IMR-90 (cell line): ENCODE results near the gene ZNF48. TPM values are rescaled to one million over a fixed set of nuclear protein-coding genes. Genes with fewer than 3 reads are reported as not detected.

Experiments used
- ATAC-seq: fragments of 200-7000 bp; cut with Tn5 transposase; 2 replicates; pipeline ENCODE4 v1.9.1; 2020; ENCODE audit warnings: low read depth, mild to moderate bottlenecking, moderate library complexity
- BruUV-seq: library from RNA; stranded (reverse); fragments of 400-500 nt; replicated peaks from 2 replicates; lab custom pipeline; 2021; lab: Mats Ljungman, UMichigan
- CTCF ChIA-PET: fragments of 300-600 bp; formaldehyde crosslinking; extraction: SDS; loops from one replicate; lab custom pipeline; 2021; ENCODE audit warnings: antibody characterized with exemption; lab: Yijun Ruan, JAX
- POLR2A ChIA-PET: fragments of 300-600 bp; sonication (Branson Sonifier 250); formaldehyde crosslinking; loops from one replicate; lab custom pipeline; 2022; ENCODE audit warnings: antibody characterized with exemption; ENCODE audit not compliant: unreplicated experiment; lab: Charles Lee
- DNase-seq: peaks from one replicate; pipeline ENCODE4 v3.0.0; 2013
- H2AFZ ChIP-seq: replicated peaks from 2 replicates; pipeline ENCODE3; 2013; ENCODE audit warnings: low read length, mild to moderate bottlenecking; ENCODE audit not compliant: poor library complexity
- H2AK5ac ChIP-seq: 2 replicates; pipeline ENCODE4 v1.6.1; 2013; ENCODE audit warnings: low read depth, low read length, inconsistent platforms
- H2AK9ac ChIP-seq: replicated peaks from 2 replicates; pipeline ENCODE3; 2013; ENCODE audit warnings: mild to moderate bottlenecking, low read depth, low read length, moderate library complexity; ENCODE audit not compliant: poor library complexity
- H2BK120ac ChIP-seq: 2 replicates; pipeline ENCODE4 v1.6.1; 2013; ENCODE audit warnings: low read depth, low read length, inconsistent platforms
- H2BK15ac ChIP-seq: 3 replicates; pipeline ENCODE4 v1.6.1; 2013; ENCODE audit warnings: low read depth, low read length, inconsistent platforms
- H2BK20ac ChIP-seq: 2 replicates; pipeline ENCODE4 v1.6.1; 2013; ENCODE audit warnings: low read depth, mild to moderate bottlenecking, inconsistent platforms, low read length, moderate library complexity
- H2BK5ac ChIP-seq: 2 replicates; pipeline ENCODE4 v1.6.1; 2013; ENCODE audit warnings: mild to moderate bottlenecking, low read depth, low read length, inconsistent platforms; ENCODE audit not compliant: poor library complexity, severe bottlenecking
- H3K14ac ChIP-seq: replicated peaks from 2 replicates; pipeline ENCODE4 v1.6.1; 2013; ENCODE audit warnings: low read depth, low read length, inconsistent platforms
- H3K18ac ChIP-seq: 2 replicates; pipeline ENCODE4 v1.6.1; 2013; ENCODE audit warnings: low read depth, low read length, control low read depth
- H3K23ac ChIP-seq: 2 replicates; pipeline ENCODE4 v1.6.1; 2013; ENCODE audit warnings: low read depth, low read length, inconsistent platforms
- H3K27ac ChIP-seq: 2 replicates; pipeline ENCODE4 v1.5.1; 2013; ENCODE audit warnings: mild to moderate bottlenecking, control low read depth, low read length; ENCODE audit not compliant: insufficient read depth
- H3K27me3 ChIP-seq: 2 replicates; pipeline ENCODE4 v1.6.1; 2013; ENCODE audit warnings: low read length; ENCODE audit not compliant: control insufficient read depth, insufficient read depth
- H3K36me3 ChIP-seq: 2 replicates; pipeline ENCODE4 v1.6.1; 2013; ENCODE audit warnings: low read length, mixed read lengths; ENCODE audit not compliant: control insufficient read depth, insufficient read depth
- H3K4ac ChIP-seq: 2 replicates; pipeline ENCODE4 v1.6.1; 2013; ENCODE audit warnings: low read depth, low read length, inconsistent platforms
- H3K4me1 ChIP-seq: 2 replicates; pipeline ENCODE4 v1.6.1; 2013; ENCODE audit warnings: low read length, mixed read lengths; ENCODE audit not compliant: control insufficient read depth, insufficient read depth
- H3K4me2 ChIP-seq: 2 replicates; pipeline ENCODE4 v1.6.1; 2013; ENCODE audit warnings: low read depth, mild to moderate bottlenecking, control low read depth, low read length, moderate library complexity
- H3K4me3 ChIP-seq: 2 replicates; pipeline ENCODE4 v1.5.1; 2013; ENCODE audit warnings: low read depth, mild to moderate bottlenecking, control low read depth, low read length, moderate library complexity; ENCODE audit not compliant: insufficient read depth
- H3K56ac ChIP-seq: 2 replicates; pipeline ENCODE4 v1.6.1; 2013; ENCODE audit warnings: low read length, inconsistent platforms; ENCODE audit not compliant: insufficient read depth; ENCODE audit errors: extremely low read depth
- H3K79me1 ChIP-seq, 2 experiments: 2 replicates each; pipeline ENCODE4 v1.6.1; 2013; ENCODE audit warnings: low read length in 2 of 2, inconsistent platforms in 1 of 2, low read depth in 1 of 2
- H3K9ac ChIP-seq: 2 replicates; pipeline ENCODE4 v1.6.1; 2013; ENCODE audit warnings: low read depth, low read length, control low read depth
- H3K9me1 ChIP-seq: 2 replicates; pipeline ENCODE4 v1.6.1; 2013; ENCODE audit warnings: low read length, inconsistent platforms; ENCODE audit not compliant: insufficient read depth
- H3K9me3 ChIP-seq: 2 replicates; pipeline ENCODE4 v1.6.1; 2013; ENCODE audit warnings: low read length; ENCODE audit not compliant: control insufficient read depth, insufficient read depth
- H4K20me1 ChIP-seq: 2 replicates; pipeline ENCODE4 v1.6.1; 2013; ENCODE audit warnings: low read length, inconsistent platforms; ENCODE audit not compliant: insufficient read depth
- H4K5ac ChIP-seq: 2 replicates; pipeline ENCODE4 v1.6.1; 2013; ENCODE audit warnings: mild to moderate bottlenecking, low read depth, low read length, control low read depth
- H4K8ac ChIP-seq, 2 experiments: 2 replicates each; pipeline ENCODE4 v1.6.1; 2013; ENCODE audit warnings: low read depth in 2 of 2, low read length in 2 of 2, control low read depth in 1 of 2, inconsistent platforms in 1 of 2
- H4K91ac ChIP-seq: 2 replicates; pipeline ENCODE4 v1.6.1; 2013; ENCODE audit warnings: low read depth, low read length, inconsistent platforms; ENCODE audit not compliant: insufficient read depth
- FOS ChIP-seq: fragments of 150-350 bp; IDR thresholded peaks from 2 replicates; pipeline ENCODE4 v1.6.1; 2016; ENCODE audit warnings: low read depth, low read length
- RFX5 ChIP-seq: IDR thresholded peaks from 2 replicates; pipeline ENCODE4 v1.8.0; 2012; ENCODE audit warnings: low read depth, mild to moderate bottlenecking, low read length, moderate library complexity
- WGBS, 2 experiments: methylation state at CpG; one replicate each; pipeline versions ENCODE4 v1.1.5 to v1.1.7; 2013; ENCODE audit warnings: missing lambda C conversion rate in 2 of 2; ENCODE audit not compliant: insufficient read length in 1 of 2; ENCODE audit errors: extremely low coverage in 2 of 2; 5-methylcytosine and 5-hydroxymethylcytosine counted together
- dilution Hi-C: fragments of 300-500 bp; cut with HindIII; formaldehyde crosslinking; loops from one replicate; pipeline ENCODE4 v1.14.3; 2018; ENCODE audit warnings: low sequenced_read_pairs; ENCODE audit not compliant: unreplicated experiment
- in situ Hi-C: fragments of 300-500 bp; cut with MboI; formaldehyde crosslinking; loops from 3 replicates; pipeline ENCODE4 v1.14.3; 2019; ENCODE audit warnings: low sequenced_read_pairs, inconsistent platforms, mixed read lengths
- intact Hi-C: fragments of 100-400 bp; cut with micrococcal nuclease; formaldehyde crosslinking; loops from 2 replicates; pipeline ENCODE4 v1.10.0; 2022
- polyA plus RNA-seq, 3 experiments: library from polyadenylated mRNA; depleted of rRNA; stranded (reverse); fragments of >200 nt; gene quantifications; 2 replicates each; pipeline ENCODE4 v1.2.3, GENCODE V29; 2012; ENCODE audit warnings: low replicate concordance in 1 of 3
- total RNA-seq: library from RNA; depleted of rRNA; stranded (reverse); fragments of >200 nt; gene quantifications from 2 replicates; pipeline ENCODE4 v1.2.3, GENCODE V29; 2012

ZNF48 gene
- total and polyA plus RNA-seq, 2 of the 4 experiments (the other 2 are of a cell fraction) = 5.8 to 6.6 TPM

DNA sequence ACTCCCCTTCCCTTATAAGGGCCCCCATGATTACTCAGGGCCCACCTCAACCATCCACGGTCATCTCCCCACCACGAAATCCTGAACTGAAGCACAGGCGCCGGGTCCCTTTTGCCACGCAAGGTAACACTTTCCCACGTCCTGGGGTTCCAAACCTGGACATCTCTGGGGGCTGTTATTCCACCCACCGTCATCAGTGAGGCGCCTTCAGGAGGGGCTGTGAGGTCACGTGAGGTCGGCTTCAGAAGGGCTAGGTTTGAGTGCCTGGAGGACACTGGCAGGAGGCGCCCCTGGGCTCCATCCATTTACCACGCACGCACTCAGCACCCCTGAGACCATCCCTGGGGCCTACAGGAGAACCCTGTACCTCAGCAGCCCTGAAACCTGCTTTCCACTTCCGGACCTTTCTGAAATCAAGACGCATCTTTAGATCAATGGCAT is 44.2 kb upstream of the ZNF48 start:
- no peaks in the 10 kb centered on the region for H3K27me3 ChIP-seq
- in situ Hi-C loops (no loop called here), intact Hi-C loops (no loop called here), dilution Hi-C loops (no loop called here)
- H2BK120ac ChIP-seq = no peak overlapping the region
- H3K14ac ChIP-seq = no peak overlapping the region
- H3K56ac ChIP-seq = no peak overlapping the region
- BruUV-seq = no TSS peak
- H3K4me1 ChIP-seq = peaks cover 5% of the 10 kb centered on the region; the same call in 1 of the 2 replicates
- peaks cover 5% of the 10 kb centered on the region; the same call in 1 of the 2 replicates for H3K9me1 ChIP-seq
- no peak overlapping the region for H3K4me3 ChIP-seq
- no peak overlapping the region for H3K18ac ChIP-seq
- no peak overlapping the region for H3K4me2 ChIP-seq
- no peak overlapping the region for H4K8ac ChIP-seq
- CTCF ChIA-PET = no interaction called here
- no peak overlapping the region for H2AK5ac ChIP-seq
- no peak for DNase-seq
- POLR2A ChIA-PET = interaction anchor here (0.6 kb wide), 1 partner anchor 9 kb away, joined by 4 read pairs; no protein-coding TSS in a partner anchor
- no peak overlapping the region for H3K4ac ChIP-seq
- no peak overlapping the region for H2BK5ac ChIP-seq
- WGBS, 2 experiments = 94% methylated on average over 7 of the region's 15 CpGs; no CpG with 5 or more reads in 1 of the 2 experiments
- no peak for TF ChIP-seq RFX5
- no peak for TF ChIP-seq FOS
- no peak overlapping the region for H2BK20ac ChIP-seq
- peaks cover 17% of the 10 kb centered on the region; the same call in 1 of the 2 replicates for H4K20me1 ChIP-seq
- no peak overlapping the region for H2BK15ac ChIP-seq
- peaks cover 27% of the 10 kb centered on the region for H3K36me3 ChIP-seq
- H3K27ac ChIP-seq = no peak overlapping the region
- no peak overlapping the region for H2AK9ac ChIP-seq
- no peak overlapping the region for H3K9ac ChIP-seq
- no peaks in the 10 kb centered on the region for H3K9me3 ChIP-seq
- H2AFZ ChIP-seq = no peak overlapping the region
- H4K91ac ChIP-seq = no peak overlapping the region
- H4K5ac ChIP-seq = no peak overlapping the region
- H3K23ac ChIP-seq = no peak overlapping the region
- ATAC-seq = no peak
- peaks cover 0 to 62% of the 10 kb centered on the region in 2 experiments; a peak in 2 of 4 replicates for H3K79me1 ChIP-seq
